Large intestine (tissue), 3 donors: ENCODE data around the gene HSD17B8. TPM values are rescaled to one million over a fixed set of nuclear protein-coding genes. Genes with fewer than 3 reads are reported as not detected.

ENCODE experiments used
- DNase-seq, 2 donors: peaks; one replicate each; pipeline versions ENCODE4 v3.0.0 to v3.0.0-alpha.2; 2013
- H3K27ac ChIP-seq: one replicate; pipeline ENCODE4 v1.5.1; 2013; ENCODE audit warnings: low read length
- H3K27me3 ChIP-seq: 2 replicates; pipeline ENCODE4 v1.6.1; 2013; ENCODE audit warnings: low read length; ENCODE audit not compliant: control insufficient read depth, insufficient read depth
- H3K36me3 ChIP-seq: 2 replicates; pipeline ENCODE4 v1.6.1; 2013; ENCODE audit warnings: low read length; ENCODE audit not compliant: control insufficient read depth, insufficient read depth
- H3K4me1 ChIP-seq: one replicate; pipeline ENCODE4 v1.6.1; 2013; ENCODE audit warnings: low read length; ENCODE audit not compliant: control insufficient read depth, insufficient read depth
- H3K4me3 ChIP-seq: one replicate; pipeline ENCODE4 v1.5.1; 2013; ENCODE audit warnings: low read length
- H3K9me3 ChIP-seq: one replicate; pipeline ENCODE4 v1.6.1; 2013; ENCODE audit warnings: mild to moderate bottlenecking, low read depth, low read length, moderate library complexity; ENCODE audit not compliant: control insufficient read depth
- WGBS: methylation state at CpG from one replicate; pipeline ENCODE4 v1.1.5; 2013; ENCODE audit warnings: low lambda C conversion rate; ENCODE audit not compliant: insufficient coverage; 5-methylcytosine and 5-hydroxymethylcytosine counted together
- polyA plus RNA-seq: library from polyadenylated mRNA; unstranded; fragments of 120-200 nt; gene quantifications from one replicate; pipeline ENCODE4 v1.2.1, GENCODE V29; 2013

HSD17B8 gene
- polyA plus RNA-seq, 1 donor = 35.9 TPM

DNA sequence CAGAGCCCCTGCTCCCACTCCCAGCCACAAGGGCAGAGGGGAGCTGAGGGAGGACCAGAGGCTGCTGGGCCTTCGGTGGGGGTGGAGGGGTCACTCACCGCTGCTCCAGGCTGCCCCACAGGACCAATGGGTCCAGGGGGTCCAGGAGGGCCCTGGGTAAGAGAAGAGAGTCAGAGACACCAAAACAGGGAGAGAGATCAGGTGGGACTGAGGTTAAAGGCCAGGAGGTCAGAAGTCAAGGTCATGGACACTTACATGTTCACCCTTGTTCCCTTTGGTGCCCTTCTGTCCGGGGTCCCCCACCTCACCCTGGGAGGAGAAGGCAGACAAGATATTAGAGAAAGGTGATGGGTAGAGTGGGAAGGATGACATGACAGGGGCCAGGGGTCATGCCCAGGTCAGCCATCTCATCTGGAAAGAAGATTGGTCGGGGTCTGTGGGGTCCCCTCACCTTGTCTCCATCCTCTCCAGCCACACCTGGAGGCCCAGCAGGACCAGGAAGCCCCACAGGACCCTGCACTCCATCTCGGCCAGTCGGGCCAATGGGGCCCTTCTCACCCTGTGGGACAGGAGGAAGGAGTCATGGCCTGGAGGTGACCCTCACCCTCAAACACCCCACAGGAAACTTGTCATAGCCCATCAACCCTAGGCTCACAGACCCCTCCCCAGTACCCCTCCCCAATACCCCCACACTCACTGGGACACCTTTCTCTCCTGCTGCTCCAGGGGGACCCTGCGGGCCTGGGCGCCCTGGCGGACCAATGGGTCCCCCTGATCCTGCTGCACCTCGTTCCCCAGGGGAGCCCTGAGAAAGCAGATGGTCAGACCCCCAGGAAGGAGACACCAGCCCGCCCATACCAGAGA lies 33.2 kb upstream of the HSD17B8 start:
- Histone ChIP-seq H3K27ac (no peak overlapping the region), H3K9me3 (no peaks in the 10 kb centered on the region), H3K27me3 (no peaks in the 10 kb centered on the region), H3K4me3 (no peak overlapping the region), H3K36me3 (no peaks in the 10 kb centered on the region), H3K4me1 (peaks cover 24% of the 10 kb centered on the region)
- no CpG with 5 or more reads among the region's 11 CpGs for WGBS
- DNase-seq = no peak

DNA sequence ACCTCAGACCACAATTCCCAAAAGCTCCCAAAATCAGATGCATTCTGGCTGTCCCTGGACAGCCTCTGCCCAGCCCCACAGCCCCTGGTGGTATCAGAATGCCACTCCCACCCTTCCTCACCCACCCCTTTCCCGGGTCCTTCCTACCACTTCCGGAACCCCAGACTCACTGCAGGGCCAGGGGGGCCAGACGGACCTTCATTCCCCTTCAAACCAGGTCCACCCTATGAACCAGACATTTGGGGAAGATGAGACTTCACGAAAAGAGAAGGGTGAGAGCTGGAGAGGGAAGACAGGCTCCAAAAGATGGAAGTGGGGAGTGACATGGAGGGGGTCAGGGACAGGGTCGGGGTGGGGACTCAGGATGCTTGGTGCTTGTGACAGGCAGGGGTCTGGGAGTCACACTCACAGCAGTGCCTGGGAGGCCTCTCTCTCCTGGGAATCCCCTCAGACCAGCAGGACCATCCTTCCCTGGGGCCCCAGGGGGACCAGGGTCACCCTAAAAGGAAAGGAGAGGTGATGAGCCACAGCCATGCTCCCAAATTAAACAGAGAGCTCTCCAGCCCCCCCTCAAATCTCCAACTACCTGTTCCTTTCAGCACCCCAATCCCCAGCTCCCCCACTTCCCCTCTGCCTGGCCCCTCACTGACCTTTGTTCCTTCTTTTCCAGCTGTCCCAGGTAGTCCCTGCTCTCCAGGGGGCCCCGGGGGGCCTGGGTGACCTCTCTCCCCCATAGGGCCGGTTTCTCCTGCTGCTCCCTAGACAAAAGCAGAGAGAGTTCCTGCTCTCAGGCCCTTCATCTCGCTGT lies 32.4 kb upstream of the HSD17B8 start:
- Histone ChIP-seq H3K4me1 (peaks cover 24% of the 10 kb centered on the region), H3K4me3 (no peak overlapping the region), H3K9me3 (no peaks in the 10 kb centered on the region), H3K27me3 (no peaks in the 10 kb centered on the region), H3K36me3 (no peaks in the 10 kb centered on the region), H3K27ac (no peak overlapping the region)
- DNase-seq = peak in 1 of 2 donors; percentile 50
- no CpG with 5 or more reads among the region's 8 CpGs for WGBS

DNA sequence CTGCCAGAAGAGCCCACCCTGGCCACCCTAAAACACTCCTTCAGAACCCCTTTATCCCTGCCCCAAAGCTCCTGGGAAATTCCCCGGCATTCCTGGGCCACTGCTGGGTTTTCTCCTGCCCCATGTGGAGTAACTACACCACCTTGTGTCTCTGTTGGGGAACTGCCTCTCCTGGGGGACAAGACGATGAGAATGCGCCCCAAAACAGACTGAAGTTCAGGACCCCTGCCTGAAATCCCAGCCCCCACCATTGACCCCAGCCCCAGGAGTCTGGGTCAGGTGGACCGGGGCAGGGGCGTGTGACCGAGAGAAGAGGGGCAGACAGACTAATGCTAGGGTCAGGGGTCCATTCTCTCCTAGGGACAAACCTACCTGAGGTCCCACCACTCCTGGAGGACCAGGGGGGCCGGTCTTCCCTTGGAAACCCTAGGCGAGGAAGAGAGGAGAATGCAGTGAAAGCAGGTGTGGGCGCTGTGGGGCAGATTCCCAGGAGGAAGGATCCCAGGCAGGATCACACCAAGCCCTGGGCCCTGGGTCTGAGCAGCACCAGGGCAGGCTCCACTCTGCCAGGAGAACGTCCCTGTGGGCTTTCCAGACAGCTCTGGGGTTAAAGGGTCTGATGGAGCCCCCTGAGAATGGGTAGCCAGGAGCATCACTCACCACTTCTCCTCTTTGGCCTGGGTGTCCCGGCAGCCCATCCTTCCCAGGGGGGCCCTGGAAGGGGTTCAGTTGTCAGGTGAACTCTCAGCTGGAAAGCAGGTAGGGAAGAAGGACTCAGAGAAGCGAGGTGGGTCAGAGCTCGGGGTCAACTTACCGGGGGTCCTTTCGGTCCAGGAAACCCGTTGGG lies 31.5 kb upstream of the HSD17B8 start:
- H3K36me3 ChIP-seq = no peaks in the 10 kb centered on the region
- H3K27me3 ChIP-seq = no peaks in the 10 kb centered on the region
- no peak for DNase-seq
- peaks cover 24% of the 10 kb centered on the region for H3K4me1 ChIP-seq
- no CpG with 5 or more reads among the region's 16 CpGs for WGBS
- H3K9me3 ChIP-seq = no peaks in the 10 kb centered on the region
- H3K4me3 ChIP-seq = no peak overlapping the region
- no peak overlapping the region for H3K27ac ChIP-seq

DNA sequence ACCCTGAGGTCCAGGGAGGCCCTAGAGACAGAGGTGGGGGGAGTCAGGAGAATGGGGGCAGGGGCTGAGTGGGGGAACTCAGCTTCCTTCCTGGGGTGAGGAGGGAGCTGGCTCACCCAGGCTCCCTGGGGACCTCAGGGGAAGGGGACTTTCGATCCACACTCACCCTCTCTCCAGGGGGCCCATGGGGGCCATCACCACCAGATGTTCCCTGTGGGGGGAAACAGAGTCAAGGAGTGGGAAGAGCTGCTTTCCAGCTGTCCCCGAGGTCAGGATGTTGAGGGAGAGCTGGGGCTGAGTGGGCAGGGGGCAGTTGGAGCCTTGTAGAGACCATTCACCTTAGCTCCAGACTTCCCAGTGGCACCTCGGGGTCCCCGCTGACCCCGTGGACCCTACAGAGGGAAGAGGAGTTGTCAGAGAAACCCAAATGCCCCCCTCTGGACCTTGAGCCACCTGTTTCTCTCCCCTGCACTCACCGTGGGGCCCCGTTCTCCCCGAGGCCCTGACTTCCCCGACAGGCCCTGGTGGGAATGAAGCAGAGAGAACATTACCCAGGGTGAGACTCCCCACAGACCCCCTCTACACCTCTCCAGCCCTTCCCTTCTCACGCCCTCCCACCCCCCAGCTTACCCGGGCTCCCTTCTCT lies 30.8 kb upstream of the HSD17B8 start:
- H3K27me3 ChIP-seq = no peaks in the 10 kb centered on the region
- no CpG with 5 or more reads among the region's 11 CpGs for WGBS

DNA sequence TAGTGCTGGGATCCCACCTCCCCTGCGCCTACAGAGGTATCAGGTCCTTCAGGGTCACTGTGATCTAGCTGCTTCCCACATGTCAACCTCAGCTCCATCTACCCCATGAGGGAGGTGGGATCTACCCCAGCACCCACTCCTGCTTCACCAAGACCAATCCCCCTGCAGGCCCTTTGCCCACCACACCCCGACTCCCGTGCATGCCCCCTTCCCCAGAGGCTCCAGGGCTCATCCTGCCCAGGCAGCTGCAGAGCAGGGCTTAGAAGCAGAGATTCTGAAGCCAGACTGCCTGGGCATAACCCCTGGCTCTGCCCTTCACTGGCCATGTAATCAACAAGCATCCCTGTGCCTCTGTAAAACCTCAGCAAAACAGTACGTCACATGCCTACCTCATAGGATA lies 29.7 kb upstream of the HSD17B8 start:
- H3K27ac ChIP-seq = no peak overlapping the region
- H3K27me3 ChIP-seq = no peaks in the 10 kb centered on the region
- DNase-seq = no peak
- peaks cover 24% of the 10 kb centered on the region for H3K4me1 ChIP-seq
- no CpG with 5 or more reads among the region's 4 CpGs for WGBS
- no peaks in the 10 kb centered on the region for H3K9me3 ChIP-seq
- no peak overlapping the region for H3K4me3 ChIP-seq
- H3K36me3 ChIP-seq = no peaks in the 10 kb centered on the region

More for the DNA sequence above, 30.8 kb upstream of the HSD17B8 start:
- Histone ChIP-seq H3K9me3 (no peaks in the 10 kb centered on the region), H3K4me1 (peaks cover 24% of the 10 kb centered on the region), H3K27ac (no peak overlapping the region), H3K36me3 (no peaks in the 10 kb centered on the region), H3K4me3 (no peak overlapping the region)
- peak in 1 of 2 donors; percentile 48 for DNase-seq

DNA sequence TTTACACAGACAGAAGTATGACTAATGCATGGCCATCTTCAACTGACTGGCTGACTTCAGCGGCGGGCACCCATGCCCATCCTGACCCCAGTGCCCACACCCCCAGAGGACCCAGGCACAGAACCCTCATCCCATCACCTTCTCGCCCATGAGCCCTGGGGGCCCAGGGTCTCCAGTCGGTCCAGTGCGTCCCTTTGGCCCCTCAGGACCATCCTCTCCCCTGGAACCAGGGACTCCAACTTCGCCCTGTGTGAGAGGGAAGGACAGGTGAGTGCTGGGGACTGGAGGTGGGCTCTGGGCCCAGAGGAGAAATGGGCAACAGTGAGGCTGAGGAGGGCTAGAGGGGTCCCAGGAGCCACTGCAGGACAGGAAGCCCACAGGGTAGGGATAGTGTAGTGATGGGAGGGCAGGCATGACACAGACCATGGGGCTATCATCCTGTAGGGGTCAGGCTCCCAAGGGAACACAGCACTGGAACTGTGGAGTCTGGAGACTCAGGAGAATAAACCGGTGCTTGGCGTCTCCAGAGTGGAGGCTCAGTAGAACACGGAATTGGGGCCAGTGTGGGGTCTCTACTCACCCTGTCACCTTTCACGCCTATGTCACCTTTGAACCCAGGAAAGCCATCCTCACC lies 28.9 kb upstream of the HSD17B8 start:
- Histone ChIP-seq H3K27ac (no peak overlapping the region), H3K36me3 (no peaks in the 10 kb centered on the region), H3K4me1 (peaks cover 24% of the 10 kb centered on the region), H3K4me3 (no peak overlapping the region), H3K27me3 (no peaks in the 10 kb centered on the region), H3K9me3 (no peaks in the 10 kb centered on the region)
- WGBS = no CpG with 5 or more reads among the region's 10 CpGs
- DNase-seq = no peak

DNA sequence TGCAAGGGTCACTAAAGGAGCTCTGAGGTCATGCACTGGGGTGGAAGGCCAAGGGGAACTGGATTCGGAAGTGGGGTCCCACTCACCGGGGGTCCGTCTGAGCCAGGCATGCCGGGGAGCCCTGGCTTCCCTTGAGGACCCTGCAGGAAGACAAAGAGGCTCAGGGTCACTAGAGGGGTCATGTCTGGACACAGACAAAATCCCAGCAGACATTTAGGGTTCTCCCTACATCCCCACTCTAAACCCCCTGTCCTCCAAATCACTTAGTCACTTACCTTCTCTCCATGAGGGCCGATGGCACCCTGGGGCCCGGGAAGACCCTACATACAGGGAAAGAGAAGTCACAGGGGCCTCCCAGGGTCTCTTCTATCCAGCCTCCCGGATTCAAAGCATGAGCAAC lies 27.5 kb upstream of the HSD17B8 start:
- Histone ChIP-seq H3K4me3 (no peak overlapping the region), H3K27ac (no peak overlapping the region), H3K9me3 (no peaks in the 10 kb centered on the region), H3K4me1 (peaks cover 23% of the 10 kb centered on the region), H3K36me3 (no peaks in the 10 kb centered on the region), H3K27me3 (no peaks in the 10 kb centered on the region)
- WGBS = no CpG with 5 or more reads among the region's 7 CpGs
- no peak for DNase-seq

DNA sequence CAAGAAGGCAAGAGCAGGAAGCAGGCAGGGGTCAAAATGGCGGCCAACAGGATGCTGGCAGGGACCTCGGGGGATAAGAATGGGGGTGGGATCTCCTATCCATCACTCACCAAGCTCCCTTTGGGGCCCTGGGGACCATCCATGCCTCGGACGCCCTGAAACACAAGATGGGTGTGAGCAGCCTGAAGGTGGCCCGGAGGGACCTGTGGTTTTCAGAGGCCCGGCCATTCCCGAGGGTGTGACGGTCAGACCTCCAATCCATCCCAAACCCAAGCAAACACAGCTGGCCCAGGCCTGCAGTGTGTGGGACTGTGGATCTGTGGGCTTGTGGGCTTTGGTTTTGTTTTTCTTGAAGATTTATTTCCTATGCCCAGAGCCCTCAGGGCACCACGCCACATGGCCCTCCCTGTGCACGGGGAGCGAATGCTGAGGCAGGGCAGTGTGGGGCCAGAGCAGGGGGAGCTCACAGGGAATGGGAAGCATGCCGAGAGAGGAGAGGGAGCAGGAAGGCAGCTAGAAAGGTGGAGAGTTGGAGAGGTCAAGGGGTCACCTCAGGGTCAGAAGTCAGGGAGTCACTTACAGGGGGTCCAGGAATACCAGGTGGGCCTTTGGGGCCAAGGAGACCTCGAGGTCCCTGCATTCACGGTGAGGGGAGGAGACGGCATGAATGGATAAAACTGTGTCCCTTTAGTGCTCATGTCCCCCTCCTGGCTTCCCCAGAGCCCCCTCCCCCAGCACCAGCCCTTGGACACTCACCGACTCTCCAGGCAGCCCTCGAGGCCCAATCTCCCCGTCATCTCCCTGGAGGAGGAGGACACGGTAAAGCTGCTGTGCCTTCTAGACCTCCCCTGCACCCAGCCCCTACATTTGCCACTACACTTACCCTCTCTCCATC lies 26.7 kb upstream of the HSD17B8 start:
- Histone ChIP-seq H3K36me3 (no peaks in the 10 kb centered on the region), H3K27ac (no peak overlapping the region), H3K9me3 (no peaks in the 10 kb centered on the region), H3K4me1 (peaks cover 15% of the 10 kb centered on the region), H3K4me3 (no peak overlapping the region), H3K27me3 (no peaks in the 10 kb centered on the region)
- DNase-seq = no peak
- no CpG with 5 or more reads among the region's 19 CpGs for WGBS
